ENCODE data around the gene FBXO38.

GRCh38 chr5:148491793-148492184 is 108.0 kb downstream of the FBXO38 start:
- TF ChIP-seq REST (tag by site-specific recombination; IDR thresholded peaks at IDR 0.05): no peak
- TF ChIP-seq GLIS2 (tag by site-specific recombination; IDR thresholded peaks at IDR 0.05): no peak
- TF ChIP-seq CTCF (tag by site-specific recombination; IDR thresholded peaks at IDR 0.05): no peak
- TF ChIP-seq ZNF654 (tag by site-specific recombination; IDR thresholded peaks at IDR 0.05; ENCODE audit: low read depth): no peak
